Left ventricle myocardium inferior (tissue), 1 donor: ENCODE data around the gene EXOC3L4. TPM values are rescaled to one million over a fixed set of nuclear protein-coding genes. Genes with fewer than 3 reads are reported as not detected.

Source experiments
- DNase-seq: peaks from one replicate; pipeline ENCODE4 v3.0.0-alpha.2; 2020
- H3K27ac ChIP-seq: fragments of 200-600 bp; replicated peaks from 2 replicates; pipeline ENCODE4 v1.8.0; 2021
- H3K27me3 ChIP-seq: fragments of 200-600 bp; 2 replicates; pipeline ENCODE4 v1.8.0; 2021; ENCODE audit warnings: low read depth
- H3K36me3 ChIP-seq: fragments of 200-600 bp; 2 replicates; pipeline ENCODE4 v1.8.0; 2021
- H3K4me1 ChIP-seq: fragments of 200-600 bp; 2 replicates; pipeline ENCODE4 v1.8.0; 2021
- H3K4me3 ChIP-seq: fragments of 200-600 bp; 2 replicates; pipeline ENCODE4 v1.8.0; 2021; ENCODE audit warnings: mild to moderate bottlenecking, moderate library complexity
- H3K9me3 ChIP-seq: fragments of 200-600 bp; replicated peaks from 2 replicates; pipeline ENCODE4 v1.8.0; 2021
- intact Hi-C: fragments of 100-400 bp; cut with micrococcal nuclease; formaldehyde crosslinking; loops from one replicate; pipeline ENCODE4 v1.11.0; 2022
- total RNA-seq: library from RNA; stranded (reverse); fragmentation: NEBNext Ultra II Directional; extraction: Animal tissue kit (Norgen Biotek cat#: 25700); gene quantifications from one replicate; pipeline ENCODE4 v1.2.1, GENCODE V29; 2021
- TF ChIP-seq, protein P1 (sequence below): fragments of 200-600 bp; IDR thresholded peaks from 2 replicates; pipeline ENCODE4 v1.8.0; 2021; ENCODE audit warnings: antibody characterized with exemption, mild to moderate bottlenecking, borderline replicate concordance
- donor health status: DM: no; HTN: yes; CAD: no; lungs with severe emphysema.

EXOC3L4 gene
- total RNA-seq, 1 donor from 2014 or later: 0.66 TPM

DNA sequence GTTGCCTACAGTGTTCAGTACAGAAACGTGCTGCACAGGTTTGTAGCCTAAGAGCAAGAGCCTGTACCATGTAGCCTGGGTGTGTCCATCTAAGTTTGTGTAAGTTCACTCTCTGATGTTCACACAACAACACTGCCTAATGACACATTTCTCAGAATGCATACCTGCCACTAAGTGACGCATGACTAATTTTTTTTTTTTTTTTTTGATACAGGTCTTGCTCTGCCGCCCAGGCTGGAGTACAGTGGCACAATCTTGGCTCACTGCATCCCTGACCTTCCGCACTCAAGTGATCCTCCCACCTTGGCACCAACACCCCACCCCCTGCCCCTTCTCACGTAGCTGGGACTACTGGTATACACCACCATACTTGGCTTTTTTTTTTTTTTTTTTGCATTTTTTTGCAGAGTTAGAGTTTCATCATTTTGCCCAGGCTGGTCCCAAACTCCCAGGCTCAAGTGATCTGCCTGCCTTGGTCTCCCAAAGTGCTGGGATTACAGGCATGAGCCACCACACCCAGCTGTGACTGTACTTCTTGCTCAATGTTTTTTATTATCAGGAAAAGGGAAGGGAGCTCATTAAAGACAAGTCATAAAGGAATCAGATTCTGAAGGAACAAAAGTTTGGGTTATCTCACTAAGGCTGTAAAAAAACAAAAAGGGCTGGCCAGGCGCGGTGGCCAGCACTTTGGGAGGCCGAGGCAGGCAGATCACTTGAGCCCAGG, 27.1 kb upstream of the EXOC3L4 start:
- H3K4me3 ChIP-seq: no peak overlapping the region
- intact Hi-C loops: no loop called here
- no peaks in the 10 kb centered on the region for H3K27me3 ChIP-seq
- no peaks in the 10 kb centered on the region for H3K36me3 ChIP-seq
- H3K27ac ChIP-seq: peak overlapping the region; percentile 70
- TF ChIP-seq, protein P1, sequence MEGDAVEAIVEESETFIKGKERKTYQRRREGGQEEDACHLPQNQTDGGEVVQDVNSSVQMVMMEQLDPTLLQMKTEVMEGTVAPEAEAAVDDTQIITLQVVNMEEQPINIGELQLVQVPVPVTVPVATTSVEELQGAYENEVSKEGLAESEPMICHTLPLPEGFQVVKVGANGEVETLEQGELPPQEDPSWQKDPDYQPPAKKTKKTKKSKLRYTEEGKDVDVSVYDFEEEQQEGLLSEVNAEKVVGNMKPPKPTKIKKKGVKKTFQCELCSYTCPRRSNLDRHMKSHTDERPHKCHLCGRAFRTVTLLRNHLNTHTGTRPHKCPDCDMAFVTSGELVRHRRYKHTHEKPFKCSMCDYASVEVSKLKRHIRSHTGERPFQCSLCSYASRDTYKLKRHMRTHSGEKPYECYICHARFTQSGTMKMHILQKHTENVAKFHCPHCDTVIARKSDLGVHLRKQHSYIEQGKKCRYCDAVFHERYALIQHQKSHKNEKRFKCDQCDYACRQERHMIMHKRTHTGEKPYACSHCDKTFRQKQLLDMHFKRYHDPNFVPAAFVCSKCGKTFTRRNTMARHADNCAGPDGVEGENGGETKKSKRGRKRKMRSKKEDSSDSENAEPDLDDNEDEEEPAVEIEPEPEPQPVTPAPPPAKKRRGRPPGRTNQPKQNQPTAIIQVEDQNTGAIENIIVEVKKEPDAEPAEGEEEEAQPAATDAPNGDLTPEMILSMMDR: no peak
- no peak for DNase-seq
- no peaks in the 10 kb centered on the region for H3K9me3 ChIP-seq
- H3K4me1 ChIP-seq: peaks cover 49% of the 10 kb centered on the region

DNA sequence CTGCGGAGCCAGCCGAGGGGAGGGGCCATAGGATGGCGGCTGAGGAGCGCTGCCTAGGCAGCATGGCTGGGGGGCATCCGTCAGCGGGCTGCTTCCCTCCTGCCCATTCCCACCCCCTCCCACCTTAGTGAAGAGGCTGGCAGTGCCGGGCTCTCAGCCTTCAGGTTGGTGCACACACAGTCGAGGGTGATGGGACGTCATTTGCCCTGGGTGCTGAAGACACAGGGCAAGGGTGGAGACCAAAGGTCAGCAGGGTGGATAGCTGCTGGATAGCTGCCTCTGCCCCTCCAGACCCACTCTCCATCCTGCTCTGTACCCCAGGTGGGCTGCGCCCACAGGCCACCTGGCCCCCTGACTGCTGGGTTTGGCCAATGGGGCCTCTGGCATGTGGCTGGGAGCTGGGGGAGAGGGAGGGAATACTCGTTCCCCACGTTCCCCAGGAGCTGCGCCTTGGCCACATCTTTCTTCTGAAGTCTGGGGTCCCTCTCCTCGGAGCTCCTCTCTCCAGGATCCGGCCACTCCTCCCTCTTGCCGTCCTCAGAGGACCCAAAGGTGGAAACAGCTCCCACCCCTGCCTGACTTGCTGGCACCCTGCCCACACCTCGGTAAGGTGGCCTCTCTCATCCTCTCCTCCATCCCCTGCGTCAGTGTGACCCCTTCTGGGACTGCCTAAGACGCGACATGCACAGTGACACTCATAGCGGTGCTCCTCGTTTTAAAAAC, 26.0 kb upstream of the EXOC3L4 start:
- TF ChIP-seq, protein P1: no peak

DNA sequence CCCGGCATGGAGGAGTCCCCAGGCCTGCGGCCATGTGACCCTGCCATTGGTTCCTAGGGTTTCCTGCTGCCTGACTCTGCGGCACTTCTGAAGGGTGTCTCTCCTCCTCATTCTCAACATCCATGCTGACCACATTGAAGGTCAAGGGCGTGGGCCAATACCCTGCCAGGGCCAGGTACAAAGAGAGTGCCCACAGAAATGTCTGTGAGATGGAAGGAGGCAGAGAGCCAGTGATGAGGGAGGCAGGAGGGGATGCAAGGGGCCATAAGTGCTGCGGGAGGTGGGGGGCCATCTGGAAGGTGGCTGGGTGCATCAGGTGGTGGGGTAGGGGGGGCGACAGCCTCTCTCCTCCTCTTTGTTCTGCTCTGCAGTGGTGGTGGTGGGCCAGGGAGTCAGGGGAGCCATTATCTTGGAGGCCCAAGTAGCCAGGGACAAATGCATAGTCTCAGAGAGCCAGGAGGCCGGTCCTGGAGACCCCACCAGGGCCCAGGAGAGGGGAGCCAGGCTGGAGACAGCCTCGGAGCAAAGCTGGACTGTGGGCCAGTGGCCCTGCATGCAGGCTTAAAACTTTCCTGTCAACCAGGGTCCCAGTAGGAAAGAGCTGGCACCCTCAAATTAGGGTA, 24.2 kb upstream of the EXOC3L4 start:
- no peak overlapping the region for H3K4me3 ChIP-seq
- TF ChIP-seq, protein P1: no peak
- H3K27ac ChIP-seq: no peak overlapping the region
- H3K36me3 ChIP-seq: no peaks in the 10 kb centered on the region
- H3K4me1 ChIP-seq: peaks cover 78% of the 10 kb centered on the region
- DNase-seq: no peak
- intact Hi-C loops: no loop called here
- no peaks in the 10 kb centered on the region for H3K9me3 ChIP-seq
- no peaks in the 10 kb centered on the region for H3K27me3 ChIP-seq

More for the DNA sequence above, 26.0 kb upstream of the EXOC3L4 start:
- Histone ChIP-seq H3K9me3 (no peaks in the 10 kb centered on the region), H3K27ac (peak overlapping the region; percentile 70), H3K27me3 (no peaks in the 10 kb centered on the region), H3K4me3 (no peak overlapping the region), H3K4me1 (peaks cover 60% of the 10 kb centered on the region), H3K36me3 (no peaks in the 10 kb centered on the region)
- intact Hi-C loops: no loop called here
- DNase-seq: no peak

DNA sequence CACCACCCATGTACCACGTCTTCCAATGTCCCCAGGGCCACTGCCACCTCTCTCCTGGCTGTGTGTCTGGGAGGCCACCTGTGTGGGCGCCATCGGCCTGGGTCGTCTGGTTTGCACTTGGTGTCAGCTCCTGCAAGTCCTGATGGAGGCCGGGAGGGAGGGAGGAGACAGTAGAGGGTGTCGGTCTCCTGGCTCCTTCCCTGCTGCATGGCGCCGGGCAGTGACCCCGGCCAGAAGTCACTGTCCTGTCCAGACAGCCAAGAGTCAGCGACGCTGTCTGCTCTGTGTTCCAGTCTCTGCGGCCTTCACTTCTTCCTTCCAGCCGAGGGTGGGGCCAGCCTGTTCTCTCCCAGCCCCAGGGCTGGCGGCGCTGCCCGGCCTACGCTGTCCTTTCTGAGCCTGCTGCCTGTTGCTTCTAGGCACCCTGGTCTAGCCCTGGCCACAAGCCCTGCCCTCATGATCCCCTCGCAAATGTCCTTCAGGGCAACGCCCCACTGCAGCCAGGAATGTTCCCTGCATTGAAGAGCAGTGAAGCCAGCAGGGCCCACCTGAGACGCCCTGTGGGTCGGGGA, 23.5 kb upstream of the EXOC3L4 start:
- peak; percentile 12 for DNase-seq
- Histone ChIP-seq H3K27ac (peak overlapping the region; percentile 36), H3K4me1 (peaks cover 78% of the 10 kb centered on the region), H3K27me3 (no peaks in the 10 kb centered on the region), H3K9me3 (no peaks in the 10 kb centered on the region), H3K4me3 (no peak overlapping the region), H3K36me3 (no peaks in the 10 kb centered on the region)
- intact Hi-C loops: no loop called here
- TF ChIP-seq, protein P1: no peak

DNA sequence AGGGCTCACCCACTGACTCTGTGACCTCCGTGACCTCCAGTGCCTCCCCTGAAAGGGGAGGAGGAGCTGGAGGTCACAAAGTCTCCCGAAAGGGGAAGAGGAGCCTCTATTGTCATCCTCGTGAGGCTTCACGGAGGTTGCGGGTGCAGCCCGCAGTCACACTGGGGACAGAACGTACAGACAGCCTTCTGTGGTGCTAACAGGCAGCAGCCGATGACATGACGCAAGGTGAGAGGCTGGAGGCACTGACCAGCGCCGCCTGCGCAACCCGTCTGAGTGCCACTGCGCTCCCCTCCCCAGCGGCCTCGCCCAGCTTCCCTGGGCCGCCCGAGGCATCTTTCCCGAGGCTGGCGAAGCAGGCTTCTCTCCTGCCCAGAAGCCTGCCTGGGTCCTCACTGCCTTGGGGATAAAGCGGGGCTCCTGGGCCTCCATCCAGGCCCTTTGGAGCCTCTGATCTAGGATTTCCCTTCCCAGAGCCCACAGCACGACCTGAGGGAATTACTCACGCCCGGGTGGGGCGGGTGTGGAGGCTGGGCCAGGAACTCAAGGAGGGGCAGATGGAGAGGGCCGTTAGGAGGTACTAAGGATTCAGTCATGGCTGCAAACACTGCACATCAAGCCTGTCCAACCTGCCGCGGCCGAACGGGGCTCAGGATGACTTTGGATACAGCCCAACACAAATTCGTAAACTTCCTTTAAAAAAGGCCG, 22.8 kb upstream of the EXOC3L4 start:
- H3K27me3 ChIP-seq: no peaks in the 10 kb centered on the region
- peaks cover 75% of the 10 kb centered on the region for H3K4me1 ChIP-seq
- no peaks in the 10 kb centered on the region for H3K36me3 ChIP-seq
- TF ChIP-seq, protein P1: no peak
- peak overlapping the region; percentile 36 for H3K27ac ChIP-seq
- no peak for DNase-seq
- intact Hi-C loops: no loop called here
- no peaks in the 10 kb centered on the region for H3K9me3 ChIP-seq
- no peak overlapping the region for H3K4me3 ChIP-seq
